COLO668 (cell line): ENCODE data around the gene CYTH1.

ENCODE experiments used
- DNase-seq: peaks from one replicate; lab custom pipeline; 2025; ENCODE audit not compliant: unreplicated experiment; lab: John Stamatoyannopoulos, UW

CYTH1 gene

DNA sequence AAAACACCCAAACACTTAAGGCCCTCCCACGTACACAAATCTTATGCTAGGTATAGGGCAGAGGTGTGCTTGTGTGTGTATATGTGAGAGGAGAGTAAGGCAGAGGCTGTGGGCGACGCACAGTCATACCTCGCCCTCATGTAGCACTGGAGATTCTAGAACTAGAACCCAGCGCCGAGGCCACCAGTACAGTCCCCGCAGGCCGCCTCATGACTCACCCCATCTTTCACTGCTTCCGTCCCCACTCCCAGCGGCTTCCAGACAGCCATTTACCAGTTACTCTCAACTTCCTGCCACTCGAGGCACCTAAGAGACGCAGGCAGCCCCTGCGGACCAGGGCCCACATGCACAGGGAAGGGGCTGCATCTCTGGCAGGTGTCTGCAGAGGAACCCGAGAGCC lies 23.2 kb upstream of the CYTH1 start:
- DNase-seq: no peak

DNA sequence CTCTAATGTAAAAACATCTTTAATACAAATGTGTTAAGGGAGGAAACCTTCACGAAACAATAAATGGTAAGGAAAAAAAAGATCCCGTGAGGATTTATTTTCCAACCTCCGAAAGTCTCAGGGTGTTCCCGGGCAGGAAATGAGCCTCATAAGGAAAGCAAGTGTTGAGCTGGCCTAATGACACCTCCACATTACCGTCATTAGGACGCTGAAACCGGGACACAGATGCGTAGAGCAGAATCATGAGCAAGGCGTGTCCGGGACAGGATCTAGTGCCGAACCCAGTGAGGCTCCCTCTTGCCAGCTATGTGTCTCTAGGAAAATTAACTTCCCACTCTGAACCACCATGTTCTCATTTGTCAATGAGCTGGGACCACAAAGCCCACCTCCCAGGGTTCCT lies 22.7 kb upstream of the CYTH1 start:
- DNase-seq: no peak

DNA sequence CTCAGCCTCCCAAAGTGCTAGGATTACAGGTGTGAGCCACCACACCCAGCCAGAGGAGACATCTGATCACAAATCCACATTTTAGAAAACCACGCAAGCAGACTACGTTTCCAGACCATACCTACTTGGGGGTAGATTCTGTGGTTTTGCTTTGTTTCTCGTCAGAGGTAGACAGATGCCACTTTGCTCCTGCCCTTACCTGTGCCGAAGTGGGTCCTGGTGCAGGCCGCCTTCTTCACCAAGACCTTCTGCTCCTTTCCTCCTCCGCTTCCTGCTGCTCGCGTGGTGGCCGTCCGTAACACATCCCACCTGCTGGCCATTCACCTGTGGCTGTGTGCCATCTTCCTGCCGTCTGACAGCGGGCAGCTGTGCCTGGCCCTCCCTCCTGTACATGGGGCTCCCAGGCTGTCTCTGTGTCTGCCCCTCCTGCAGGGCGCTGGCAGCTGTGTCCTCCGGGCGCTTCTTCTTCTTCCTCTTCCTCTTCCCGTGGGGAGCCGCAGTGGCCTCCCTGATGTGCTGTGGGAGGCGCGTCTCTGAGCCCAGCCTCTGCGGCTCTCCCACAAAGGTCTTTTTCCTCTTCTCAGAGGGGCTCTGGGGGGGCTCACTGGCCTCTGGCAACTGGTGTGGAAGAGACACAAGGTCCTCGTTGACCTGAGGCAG lies 21.2 kb upstream of the CYTH1 start:
- no peak for DNase-seq

DNA sequence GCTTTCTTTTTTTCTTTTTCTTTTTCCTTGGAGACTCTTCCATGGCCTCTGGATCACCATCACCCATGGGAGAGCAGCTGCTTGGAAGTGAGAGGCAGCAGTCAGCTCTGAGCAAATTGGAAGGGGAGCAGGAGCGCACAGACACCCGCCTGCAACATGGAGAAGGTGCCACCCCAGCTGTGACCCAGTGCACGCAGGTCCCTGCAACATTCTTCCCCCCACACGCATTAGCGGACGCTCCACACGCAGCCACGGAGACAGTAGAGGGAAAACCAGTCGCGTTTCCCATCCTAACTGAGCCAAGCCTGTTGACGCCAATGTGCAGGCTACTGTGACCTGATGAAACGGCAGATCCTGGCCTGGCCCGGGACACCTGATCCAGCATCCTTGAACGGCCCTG lies 20.4 kb upstream of the CYTH1 start:
- DNase-seq: no peak

DNA sequence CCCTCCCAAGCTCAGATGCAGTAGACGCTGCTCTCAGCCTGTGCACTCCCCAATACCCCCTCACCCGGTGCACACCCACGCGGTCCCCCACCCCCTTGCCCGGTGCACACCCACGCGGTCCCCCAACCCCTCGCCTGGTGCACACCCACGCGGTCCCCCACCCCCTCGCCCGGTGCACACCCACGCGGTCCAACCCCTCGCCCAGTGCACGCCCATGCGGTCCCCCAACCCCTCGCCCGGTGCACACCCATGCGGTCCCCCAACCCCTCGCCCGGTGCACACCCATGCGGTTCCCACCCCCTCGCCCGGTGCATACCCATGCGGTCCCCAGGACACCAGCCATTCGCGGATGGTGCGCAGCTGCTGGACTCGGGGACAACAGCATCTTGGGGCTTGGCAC lies 19.9 kb upstream of the CYTH1 start:
- DNase-seq: no peak

DNA sequence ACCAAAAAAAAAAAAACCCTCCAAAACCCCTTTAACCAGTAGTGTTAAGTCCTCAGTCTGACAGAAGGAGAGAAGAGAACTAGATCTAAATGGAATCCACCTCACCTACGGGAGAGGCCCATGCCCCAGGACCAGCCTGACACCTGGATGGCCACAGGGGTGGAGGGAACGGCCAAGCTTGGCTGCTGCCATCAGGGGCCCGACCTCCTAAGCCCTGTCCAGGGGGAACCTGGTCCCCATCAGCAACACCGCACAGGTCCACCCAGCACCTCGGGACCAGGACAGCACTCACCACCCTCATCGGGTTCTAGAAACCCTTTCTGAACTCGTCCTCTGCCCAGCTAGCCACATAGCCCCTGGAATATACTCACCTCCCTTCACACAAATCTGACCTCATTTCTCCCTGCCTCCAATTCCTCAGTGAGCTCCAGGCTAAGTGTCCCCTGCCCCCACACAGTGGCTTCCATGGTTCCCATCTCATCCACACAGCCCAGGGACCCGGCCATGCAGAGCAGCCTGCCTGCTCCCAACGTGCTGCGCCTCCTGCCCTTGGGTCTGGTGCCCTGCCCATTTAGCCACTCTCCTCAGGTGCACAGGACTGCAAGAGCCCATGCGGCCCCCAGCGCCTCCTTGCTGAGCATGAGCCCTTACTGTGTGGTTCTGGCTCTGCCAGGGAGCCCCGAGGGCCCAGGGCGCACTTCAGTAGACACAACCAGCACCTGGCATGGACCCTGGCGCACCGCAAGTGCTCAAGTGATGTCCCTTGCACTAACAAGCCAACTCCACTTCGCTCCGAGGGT lies 18.3 kb upstream of the CYTH1 start:
- no peak for DNase-seq

DNA sequence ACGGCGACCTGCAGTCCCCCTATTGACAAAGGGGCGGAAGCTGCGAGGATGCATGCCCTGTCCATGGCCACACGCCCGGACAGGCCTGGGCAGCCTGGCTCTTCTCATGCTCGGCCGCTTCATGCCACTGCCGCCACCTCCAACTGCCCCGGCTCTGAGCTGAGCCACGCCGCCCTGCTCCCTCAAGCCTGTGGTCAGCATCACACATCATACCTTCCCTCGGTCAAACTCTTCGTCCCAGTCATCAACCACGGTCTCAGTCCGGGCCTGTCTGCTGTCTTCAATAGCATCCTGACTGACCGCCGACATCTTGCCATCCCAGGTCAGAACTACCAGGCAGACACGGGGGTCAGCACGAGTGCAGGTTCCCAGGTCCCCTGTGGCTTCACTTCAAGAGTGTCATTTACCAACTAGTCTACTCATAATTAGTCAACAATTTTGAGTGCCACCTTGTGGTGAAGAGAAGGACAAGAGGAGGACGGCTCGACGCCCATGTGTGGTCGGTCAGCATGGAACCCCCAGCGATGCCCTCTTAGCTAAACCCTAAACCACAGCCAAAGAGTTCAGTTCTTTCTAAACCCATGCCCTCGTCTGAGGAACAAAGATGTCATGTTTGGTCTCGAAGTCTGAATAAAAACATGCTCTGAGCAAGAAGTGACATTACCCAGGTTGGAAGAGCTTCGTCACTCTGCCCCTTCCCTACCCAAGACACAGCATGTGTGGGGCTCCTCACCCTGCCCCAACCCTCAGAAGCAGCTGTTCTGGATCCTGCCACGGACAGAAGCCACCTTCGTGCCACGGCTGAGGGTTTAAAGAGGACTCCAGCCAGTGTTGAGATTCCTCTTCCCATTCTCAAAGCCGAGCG lies 16.9 kb upstream of the CYTH1 start:
- DNase-seq: no peak

DNA sequence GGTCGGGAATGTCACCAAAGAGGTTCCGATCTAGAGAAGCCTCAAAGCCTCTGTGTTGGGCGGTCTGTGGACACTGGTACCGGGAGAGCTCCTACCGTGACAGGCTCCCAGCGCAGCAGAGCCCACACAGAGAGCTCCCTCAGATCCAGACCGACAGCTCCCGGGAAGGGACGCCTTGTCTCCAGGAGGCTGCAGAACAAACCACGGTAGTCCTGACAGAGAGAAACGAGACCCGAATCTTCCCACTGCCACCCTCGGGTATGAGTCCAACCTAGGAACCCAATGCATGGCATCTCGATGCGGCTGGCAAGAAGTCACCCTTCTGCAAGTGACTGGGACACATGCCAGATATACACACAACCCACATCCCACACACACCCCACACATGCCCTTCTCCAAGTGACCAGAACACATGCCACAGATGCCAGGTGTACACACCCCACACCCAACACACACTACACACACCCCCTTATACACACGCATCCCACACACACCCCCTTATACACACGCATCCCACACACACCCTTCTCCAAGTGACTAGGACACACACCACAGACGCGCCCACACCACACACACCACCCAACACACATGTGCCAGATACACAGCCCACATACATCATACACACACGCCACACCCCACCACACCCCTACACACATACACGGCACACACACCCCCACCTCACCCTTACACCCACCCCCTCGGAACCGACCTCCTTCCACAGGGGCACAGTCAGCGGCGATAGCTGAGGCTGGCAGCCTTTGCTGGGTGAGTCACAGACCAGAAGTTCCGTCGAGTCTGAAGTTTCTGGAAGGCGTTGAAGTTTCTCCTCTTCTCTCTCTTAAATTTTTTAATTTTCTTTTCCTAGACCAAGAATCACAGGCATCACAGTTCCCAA lies 15.9 kb upstream of the CYTH1 start:
- no peak for DNase-seq

DNA sequence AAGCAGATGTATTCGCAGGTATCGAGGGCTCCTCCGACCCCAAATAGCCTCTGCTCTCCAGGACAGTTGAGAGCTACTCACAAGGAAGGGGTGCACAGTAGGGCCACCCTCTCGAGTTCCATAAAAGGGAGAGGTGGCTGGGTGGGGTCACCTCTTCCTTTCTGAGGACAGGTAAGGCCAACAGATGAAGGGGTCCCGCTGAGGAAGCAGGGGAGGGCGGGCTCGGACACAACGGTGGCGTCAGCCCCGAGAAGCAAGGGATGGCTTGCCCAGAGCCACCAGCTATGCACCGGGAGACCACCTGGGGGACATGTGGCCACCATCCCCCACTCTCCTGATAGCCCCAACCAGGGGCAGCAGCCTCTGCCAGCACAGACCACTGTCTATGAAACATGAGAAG lies 15.1 kb upstream of the CYTH1 start:
- DNase-seq: no peak

DNA sequence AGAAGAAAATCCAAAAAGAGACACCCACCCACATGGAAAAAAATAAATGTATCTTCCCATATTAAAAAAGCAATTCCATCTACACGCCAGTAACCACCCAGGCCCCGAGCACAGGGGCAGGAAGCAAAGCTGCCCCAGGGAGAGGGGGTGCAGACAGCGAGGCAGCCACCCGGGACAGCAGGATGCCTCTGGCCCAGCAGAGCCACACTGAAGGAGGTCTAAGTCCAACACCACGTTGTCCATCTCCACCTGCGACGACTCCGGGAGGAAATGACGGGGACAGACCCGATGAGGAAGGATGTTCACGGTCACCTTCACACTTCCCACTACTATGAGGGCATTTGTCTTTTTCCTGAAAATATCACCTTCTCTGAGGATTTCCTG lies 14.4 kb upstream of the CYTH1 start:
- DNase-seq: no peak

DNA sequence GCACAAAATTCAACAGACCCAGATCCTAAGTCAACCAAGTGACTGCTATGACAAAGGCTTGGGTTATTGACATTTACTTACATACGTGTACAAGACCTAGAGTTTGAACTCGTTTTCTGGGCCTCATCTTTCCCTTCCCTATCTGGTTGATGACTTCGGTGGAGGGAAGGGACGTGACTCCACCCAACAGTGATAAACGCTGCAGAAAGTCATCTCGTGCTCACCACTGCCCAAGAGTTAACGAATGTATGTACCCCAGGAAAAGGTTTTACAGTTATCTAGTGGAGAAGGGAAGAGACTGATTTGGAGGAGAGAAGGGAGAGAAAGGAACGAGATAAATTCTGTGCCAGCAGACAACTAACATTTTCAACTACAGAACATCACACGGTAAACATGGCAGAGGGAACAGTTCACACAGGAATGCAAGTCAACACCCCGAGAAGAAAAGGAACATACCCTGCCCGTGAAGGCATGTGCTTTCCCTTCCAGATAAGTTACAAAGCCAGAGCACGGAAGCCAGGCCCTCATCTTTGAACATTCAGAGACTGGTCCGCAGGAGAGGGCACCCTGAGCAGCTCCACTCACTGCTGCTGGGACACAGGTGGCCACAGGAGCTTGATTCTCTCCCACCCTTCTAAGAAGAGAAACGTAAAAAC lies 13.9 kb upstream of the CYTH1 start:
- no peak for DNase-seq

DNA sequence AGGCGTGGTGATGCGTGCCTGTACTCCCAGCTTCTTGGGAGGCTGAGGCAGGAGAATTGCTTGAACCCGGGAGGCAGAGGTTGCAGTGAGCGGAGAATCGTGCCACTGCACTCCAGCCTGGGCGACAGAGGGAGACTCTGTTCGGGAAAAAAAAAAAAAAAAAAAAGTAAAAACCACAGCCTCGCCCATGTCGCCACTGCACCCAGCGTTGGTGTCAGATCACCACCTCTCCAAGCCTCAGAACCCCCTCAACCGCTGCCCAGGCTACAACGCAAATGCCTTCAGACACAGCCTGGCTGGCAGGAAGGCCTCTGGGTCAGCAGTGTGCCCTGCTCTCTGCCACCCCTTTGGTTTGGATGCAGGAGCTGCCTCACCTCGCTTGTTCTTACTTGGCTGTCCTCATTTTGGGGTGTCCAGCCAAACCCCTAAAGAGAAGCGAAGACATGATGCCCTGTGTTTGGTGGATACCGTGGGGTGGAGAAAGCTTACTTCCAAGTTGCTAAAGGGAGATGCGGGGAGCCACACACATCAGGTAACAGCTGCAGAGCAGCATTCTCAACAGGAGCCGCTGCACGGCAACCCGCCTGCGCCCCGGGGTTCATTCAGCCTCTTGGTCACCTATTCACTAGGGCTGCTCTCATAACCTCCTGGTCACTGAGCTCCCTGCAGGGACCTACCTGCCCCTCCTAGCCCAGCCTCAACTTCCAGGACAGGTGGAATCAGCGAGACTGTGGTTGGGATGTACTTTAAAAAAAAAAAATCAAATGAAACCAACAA lies 13.0 kb upstream of the CYTH1 start:
- no peak for DNase-seq

DNA sequence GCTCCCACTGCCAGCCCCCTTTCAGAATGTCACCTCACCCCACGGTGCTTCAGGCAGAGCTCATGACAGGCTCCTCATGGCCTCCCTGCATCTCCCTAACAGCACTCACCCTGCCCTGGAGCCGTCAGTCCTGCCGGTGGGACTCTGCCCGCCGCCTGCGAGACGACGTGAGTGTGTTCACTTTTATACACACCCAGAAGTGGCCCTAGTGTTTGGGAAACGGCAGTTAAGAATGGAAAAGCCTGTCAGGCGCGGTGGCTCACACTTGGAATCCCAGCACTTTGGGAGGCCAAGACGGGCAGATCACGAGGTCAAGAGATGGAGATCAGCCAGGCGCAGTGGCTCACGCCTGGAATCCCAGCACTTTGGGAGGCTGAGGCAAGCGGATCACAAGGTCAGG lies 12.3 kb upstream of the CYTH1 start:
- no peak for DNase-seq

DNA sequence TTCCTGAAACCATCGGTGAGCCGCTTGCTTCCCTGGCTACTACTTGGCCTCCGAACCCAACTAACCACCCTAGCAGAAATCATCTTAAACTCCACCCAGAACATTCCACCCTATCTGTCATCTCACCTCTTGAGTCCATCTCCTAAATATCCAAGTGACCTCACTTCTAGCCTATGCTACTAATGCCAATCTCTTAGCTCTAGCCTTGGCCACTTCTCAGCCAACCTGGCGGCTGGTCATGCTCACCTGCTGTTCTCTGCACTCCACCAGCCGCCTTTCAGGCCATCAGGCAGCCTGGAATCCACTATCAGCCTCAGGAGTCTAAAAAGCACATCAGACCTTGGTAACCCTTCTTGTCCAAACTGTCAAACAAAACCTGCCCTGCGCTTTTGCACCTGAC lies 11.9 kb upstream of the CYTH1 start:
- DNase-seq: no peak

DNA sequence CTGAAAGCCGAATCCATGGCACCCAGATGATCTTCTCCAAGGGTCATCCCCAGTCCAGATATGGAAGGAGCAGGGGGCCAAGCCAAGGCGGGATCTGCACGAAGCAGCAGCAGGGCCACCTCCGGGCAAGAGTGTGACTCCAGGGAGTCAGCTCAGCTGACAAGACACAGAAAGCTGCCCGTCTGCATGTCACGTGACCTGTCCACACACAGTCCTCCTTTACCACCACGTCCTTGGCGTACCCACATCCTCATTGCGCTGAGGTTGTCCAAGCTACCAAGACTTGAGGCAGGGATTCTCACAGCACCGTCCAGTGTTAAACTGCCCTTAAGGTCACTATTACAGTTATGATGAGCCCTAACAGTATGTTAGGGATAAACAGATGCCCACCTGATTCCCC lies 11.3 kb upstream of the CYTH1 start:
- no peak for DNase-seq

DNA sequence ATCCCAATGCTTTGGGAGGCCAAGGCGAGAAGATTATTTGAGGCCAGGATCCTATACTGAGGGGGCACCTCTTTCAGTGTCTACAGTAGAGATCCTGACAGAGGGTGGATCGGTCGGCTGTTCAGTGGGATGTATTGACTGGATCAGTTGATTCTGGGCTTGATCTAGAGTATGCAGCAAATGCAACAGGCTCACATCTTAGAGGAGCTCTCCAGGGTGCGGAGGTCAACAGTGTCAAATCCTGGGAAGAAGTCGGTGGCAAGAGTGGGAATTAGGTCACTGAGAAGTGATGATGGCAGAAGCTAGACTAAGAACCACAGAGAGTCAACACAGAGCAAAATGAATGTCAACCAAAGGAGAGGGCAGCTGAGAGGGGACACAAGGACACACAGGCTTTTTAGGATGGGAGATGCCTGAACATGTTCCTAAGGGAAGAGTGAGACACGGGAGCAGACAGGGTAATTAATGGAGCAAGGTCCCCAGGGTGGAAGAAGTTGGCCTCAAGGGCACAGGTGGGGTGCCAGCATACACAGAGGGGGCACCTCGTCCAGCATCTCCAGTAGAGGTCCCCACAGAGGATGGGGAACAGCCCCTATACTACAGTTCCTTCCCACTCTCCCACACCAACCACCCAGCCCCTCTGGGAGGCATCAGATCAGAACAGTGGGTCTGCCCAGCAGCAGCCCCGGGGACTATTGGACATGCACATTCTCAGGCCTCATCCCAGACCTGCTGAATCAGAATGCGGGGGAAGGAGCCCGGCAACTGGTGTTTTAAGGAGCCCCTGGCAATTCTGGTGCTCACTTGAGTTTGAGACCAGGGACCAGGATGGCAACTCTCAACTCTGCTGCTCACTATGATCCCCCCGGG lies 10.0 kb upstream of the CYTH1 start:
- no peak for DNase-seq

DNA sequence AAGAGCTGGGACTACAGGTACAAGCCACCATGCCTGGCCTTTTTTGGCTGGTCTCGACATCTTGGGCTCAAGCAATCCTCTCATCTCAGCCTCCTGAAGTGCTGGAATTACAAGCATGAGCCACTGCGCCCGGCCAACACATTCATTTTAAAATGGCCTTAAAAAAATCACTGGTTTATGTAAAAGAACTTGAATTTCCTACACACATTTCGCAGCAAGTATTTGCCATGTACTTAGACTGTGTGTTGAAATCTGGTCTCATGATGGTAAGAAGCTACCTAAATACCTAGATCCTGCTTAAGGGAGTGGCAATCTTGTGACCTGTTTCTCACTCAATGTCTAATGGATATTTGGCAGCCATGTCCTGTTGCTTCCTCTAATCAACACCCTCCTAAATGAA lies 8.5 kb upstream of the CYTH1 start:
- DNase-seq: no peak

DNA sequence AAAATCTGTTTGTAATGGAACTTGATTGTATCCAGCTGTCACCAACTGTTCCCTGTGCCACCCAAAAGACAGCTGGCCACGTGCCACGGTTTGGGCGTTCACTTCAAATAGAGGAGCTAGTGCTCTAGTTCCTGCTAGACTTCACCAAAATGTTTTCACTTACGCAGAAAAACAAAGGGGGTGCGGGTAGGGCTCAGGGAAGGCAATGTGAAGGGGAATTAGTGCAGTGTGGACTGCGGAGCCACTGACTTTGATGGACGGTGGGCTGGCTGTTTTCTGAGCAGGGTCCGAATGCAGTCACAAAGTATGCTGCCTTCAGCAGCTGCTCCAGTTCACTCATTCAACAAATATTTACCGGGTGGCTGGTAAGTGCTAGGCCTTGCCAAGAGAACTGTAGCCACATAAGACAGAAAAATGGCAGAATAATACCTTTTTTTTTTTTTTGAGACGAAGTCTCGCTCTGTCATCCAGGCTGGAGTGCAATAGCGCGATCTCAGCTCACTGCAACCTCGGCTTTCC lies 7.6 kb upstream of the CYTH1 start:
- DNase-seq: peak; percentile 44
